Liver (tissue), 3 donors: ENCODE data around the gene ZXDC.

ENCODE experiments used
- GABPA ChIP-seq, 2 donors: IDR thresholded peaks in 1 of 2; conservative IDR thresholded peaks in 1 of 2; 2 replicates each; pipeline ENCODE4 v1.6.1; 2016; ENCODE audit warnings: antibody characterized with exemption in 2 of 2, mild to moderate bottlenecking in 1 of 2, moderate library complexity in 1 of 2
- HNF4A ChIP-seq, 2 donors: conservative IDR thresholded peaks; 2 replicates each; pipeline ENCODE4 v1.6.1; 2016; ENCODE audit warnings: antibody characterized with exemption in 2 of 2, mild to moderate bottlenecking in 2 of 2
- YY1 ChIP-seq: IDR thresholded peaks from 2 replicates; pipeline ENCODE4 v1.6.1; 2016; ENCODE audit warnings: antibody characterized with exemption, mild to moderate bottlenecking
- TF ChIP-seq, protein P1 (sequence below): fragments of 150-350 bp; IDR thresholded peaks from 2 replicates; pipeline ENCODE4 v1.5.1; 2017; ENCODE audit warnings: improper control_type of control experiment, low read depth, low read length; ENCODE audit not compliant: missing input control
- donor health status: healthy.
- donor health status: healthy.

- TF ChIP-seq, protein P1, sequence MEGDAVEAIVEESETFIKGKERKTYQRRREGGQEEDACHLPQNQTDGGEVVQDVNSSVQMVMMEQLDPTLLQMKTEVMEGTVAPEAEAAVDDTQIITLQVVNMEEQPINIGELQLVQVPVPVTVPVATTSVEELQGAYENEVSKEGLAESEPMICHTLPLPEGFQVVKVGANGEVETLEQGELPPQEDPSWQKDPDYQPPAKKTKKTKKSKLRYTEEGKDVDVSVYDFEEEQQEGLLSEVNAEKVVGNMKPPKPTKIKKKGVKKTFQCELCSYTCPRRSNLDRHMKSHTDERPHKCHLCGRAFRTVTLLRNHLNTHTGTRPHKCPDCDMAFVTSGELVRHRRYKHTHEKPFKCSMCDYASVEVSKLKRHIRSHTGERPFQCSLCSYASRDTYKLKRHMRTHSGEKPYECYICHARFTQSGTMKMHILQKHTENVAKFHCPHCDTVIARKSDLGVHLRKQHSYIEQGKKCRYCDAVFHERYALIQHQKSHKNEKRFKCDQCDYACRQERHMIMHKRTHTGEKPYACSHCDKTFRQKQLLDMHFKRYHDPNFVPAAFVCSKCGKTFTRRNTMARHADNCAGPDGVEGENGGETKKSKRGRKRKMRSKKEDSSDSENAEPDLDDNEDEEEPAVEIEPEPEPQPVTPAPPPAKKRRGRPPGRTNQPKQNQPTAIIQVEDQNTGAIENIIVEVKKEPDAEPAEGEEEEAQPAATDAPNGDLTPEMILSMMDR = no peak
- no peak for TF ChIP-seq HNF4A (conservative IDR thresholded peaks at IDR 0.05)
- no peak for TF ChIP-seq YY1
- TF ChIP-seq GABPA (IDR thresholded peaks at IDR 0.05 in 1 of 2, conservative IDR thresholded peaks at IDR 0.05 in 1 of 2) = no peak
Measured at GRCh38 chr3:126414406-126414805, 61.3 kb downstream of the ZXDC start.
